ENCODE data around the gene NCF2. TPM values are rescaled to one million over a fixed set of nuclear protein-coding genes. Genes with fewer than 3 reads are reported as not detected.

The NCF2 gene
- total RNA-seq, 1 donor from 2014 or later: 144 TPM

DNA sequence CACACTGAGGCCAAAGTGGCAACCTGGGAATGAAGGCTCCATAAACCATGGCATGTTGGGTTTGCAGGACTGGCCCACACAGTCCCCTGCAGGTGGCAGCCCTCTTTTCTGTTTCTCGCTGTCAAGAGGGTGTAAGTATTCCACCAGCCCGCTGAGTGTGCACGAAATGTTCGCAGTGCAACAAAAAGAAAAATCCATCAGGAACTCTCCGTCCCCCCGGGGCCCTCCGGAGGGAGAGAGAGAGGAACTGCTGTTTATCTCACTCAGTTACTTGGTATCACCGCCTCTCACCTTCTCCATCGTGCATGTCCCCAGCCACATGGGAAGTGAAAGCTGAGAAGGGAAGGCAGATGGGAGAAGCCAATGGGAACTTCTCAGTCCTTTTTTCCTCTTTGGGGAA is 38.3 kb downstream of the NCF2 start:
- peaks cover 92% of the 10 kb centered on the region for H3K36me3 ChIP-seq
- no peak for ATAC-seq
- H3K4me3 ChIP-seq: no peak overlapping the region
- no peaks in the 10 kb centered on the region for H3K9me3 ChIP-seq
- no peak overlapping the region for H3K27ac ChIP-seq
- no peaks in the 10 kb centered on the region for H3K27me3 ChIP-seq
- intact Hi-C loops (cut with DNase I): no loop called here
- no peaks in the 10 kb centered on the region for H3K4me1 ChIP-seq
- TF ChIP-seq, protein P1, sequence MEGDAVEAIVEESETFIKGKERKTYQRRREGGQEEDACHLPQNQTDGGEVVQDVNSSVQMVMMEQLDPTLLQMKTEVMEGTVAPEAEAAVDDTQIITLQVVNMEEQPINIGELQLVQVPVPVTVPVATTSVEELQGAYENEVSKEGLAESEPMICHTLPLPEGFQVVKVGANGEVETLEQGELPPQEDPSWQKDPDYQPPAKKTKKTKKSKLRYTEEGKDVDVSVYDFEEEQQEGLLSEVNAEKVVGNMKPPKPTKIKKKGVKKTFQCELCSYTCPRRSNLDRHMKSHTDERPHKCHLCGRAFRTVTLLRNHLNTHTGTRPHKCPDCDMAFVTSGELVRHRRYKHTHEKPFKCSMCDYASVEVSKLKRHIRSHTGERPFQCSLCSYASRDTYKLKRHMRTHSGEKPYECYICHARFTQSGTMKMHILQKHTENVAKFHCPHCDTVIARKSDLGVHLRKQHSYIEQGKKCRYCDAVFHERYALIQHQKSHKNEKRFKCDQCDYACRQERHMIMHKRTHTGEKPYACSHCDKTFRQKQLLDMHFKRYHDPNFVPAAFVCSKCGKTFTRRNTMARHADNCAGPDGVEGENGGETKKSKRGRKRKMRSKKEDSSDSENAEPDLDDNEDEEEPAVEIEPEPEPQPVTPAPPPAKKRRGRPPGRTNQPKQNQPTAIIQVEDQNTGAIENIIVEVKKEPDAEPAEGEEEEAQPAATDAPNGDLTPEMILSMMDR (IDR thresholded peaks at IDR 0.05): no peak
- no peak for DNase-seq

DNA sequence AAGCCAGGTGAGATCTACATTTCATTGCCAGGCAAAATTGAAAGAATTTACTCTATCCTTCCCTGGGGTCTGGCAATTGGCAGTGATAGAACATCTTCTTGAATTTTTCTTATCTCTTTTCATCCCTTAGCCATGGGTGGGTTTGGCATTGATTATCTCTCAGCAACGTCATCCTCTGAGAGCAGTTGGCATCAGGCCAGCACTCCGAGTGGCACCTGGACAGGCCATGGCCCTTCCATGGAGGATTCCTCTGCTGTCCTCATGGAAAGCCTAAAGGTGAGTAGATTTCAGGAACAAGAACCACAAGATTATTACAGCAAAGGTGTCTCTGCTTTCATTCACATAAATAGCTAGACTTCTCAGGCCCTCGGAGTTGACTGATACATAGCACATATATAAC is 39.3 kb downstream of the NCF2 start:
- DNase-seq: no peak
- H3K27ac ChIP-seq: no peak overlapping the region
- TF ChIP-seq, protein P1 (IDR thresholded peaks at IDR 0.05): no peak
- intact Hi-C loops (cut with DNase I): no loop called here
- H3K4me1 ChIP-seq: no peaks in the 10 kb centered on the region
- peaks cover 96% of the 10 kb centered on the region for H3K36me3 ChIP-seq
- no peaks in the 10 kb centered on the region for H3K27me3 ChIP-seq
- no peaks in the 10 kb centered on the region for H3K9me3 ChIP-seq
- ATAC-seq: no peak
- no peak overlapping the region for H3K4me3 ChIP-seq

DNA sequence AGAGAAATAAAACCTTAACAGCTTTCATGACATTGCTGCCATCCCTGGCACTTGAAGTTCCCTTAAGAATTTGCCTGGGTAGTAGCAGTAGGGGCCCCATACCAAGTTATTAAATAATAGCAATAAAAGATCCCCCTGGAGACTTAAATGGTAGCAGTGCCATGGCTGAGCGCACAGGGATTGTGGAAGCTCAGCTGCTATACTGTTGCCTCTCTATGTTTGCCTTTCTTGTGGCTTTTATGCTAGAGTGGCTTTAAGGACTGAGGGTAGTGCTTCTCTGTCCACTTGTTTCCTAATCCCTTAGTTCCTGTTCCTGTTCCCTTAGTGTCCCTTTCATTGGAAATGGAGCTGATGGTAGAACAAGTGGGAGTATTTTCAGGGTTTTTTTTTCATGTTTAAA is 42.1 kb downstream of the NCF2 start:
- TF ChIP-seq, protein P1 (IDR thresholded peaks at IDR 0.05): no peak
- H3K4me3 ChIP-seq: no peak overlapping the region
- intact Hi-C loops (cut with DNase I): no loop called here
- H3K27me3 ChIP-seq: no peaks in the 10 kb centered on the region
- H3K4me1 ChIP-seq: no peaks in the 10 kb centered on the region
- DNase-seq (no peak), ATAC-seq (peak; percentile 89)
- peaks cover 95% of the 10 kb centered on the region for H3K36me3 ChIP-seq
- no peaks in the 10 kb centered on the region for H3K9me3 ChIP-seq
- H3K27ac ChIP-seq: no peak overlapping the region

DNA sequence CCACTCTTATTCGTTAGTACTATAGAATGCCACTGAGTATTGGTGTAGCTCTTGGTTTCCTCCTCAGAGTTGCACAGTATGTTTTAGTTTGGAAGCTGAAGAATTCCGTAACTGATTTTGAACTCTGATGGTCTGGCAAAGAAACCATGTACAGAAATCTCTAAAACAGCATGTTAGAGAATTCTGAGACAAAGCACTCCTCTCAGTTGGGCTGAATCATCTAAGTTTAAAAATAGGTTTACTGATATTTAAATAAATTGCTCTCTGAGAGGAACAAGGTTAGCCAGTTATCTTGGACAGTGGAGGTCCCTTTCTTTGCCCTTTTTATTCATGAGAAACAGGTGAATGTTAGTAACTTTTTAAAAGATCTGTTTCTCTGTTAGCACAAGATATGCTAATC is 43.8 kb downstream of the NCF2 start:
- ATAC-seq (no peak), DNase-seq (no peak)
- H3K4me3 ChIP-seq: no peak overlapping the region
- no peaks in the 10 kb centered on the region for H3K4me1 ChIP-seq
- H3K9me3 ChIP-seq: no peaks in the 10 kb centered on the region
- H3K27me3 ChIP-seq: no peaks in the 10 kb centered on the region
- TF ChIP-seq, protein P1 (IDR thresholded peaks at IDR 0.05): no peak
- intact Hi-C loops (cut with DNase I): no loop called here
- H3K27ac ChIP-seq: no peak overlapping the region
- peaks cover 93% of the 10 kb centered on the region for H3K36me3 ChIP-seq

DNA sequence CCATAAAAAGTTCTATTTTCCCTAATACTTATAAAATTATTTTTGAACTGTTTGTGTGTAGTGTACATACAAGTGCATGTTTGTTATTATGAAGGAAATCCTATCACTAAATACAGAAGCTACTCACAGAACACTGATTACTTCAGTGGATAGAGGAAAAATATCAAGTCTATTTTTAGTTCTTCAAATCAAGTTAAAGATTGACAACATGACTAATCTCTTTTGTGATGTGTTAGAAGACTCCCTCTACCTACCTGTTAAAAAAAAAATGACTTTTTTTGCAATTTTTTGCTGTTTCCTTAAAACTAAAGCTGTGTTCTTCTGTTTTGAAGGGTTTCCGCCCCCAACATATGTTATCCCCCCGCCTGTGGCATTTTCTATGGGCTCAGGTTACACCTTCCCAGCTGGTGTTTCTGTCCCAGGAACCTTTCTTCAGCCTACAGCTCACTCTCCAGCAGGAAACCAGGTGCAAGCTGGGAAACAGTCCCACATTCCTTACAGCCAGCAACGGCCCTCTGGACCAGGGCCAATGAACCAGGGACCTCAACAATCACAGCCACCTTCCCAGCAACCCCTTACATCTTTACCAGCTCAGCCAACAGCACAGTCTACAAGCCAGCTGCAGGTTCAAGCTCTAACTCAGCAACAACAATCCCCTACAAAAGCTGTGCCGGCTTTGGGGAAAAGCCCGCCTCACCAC is 45.5 kb downstream of the NCF2 start:
- Histone ChIP-seq H3K4me1 (no peaks in the 10 kb centered on the region), H3K9me3 (no peaks in the 10 kb centered on the region), H3K27me3 (no peaks in the 10 kb centered on the region), H3K27ac (no peak overlapping the region), H3K36me3 (peaks cover 93% of the 10 kb centered on the region), H3K4me3 (no peak overlapping the region)
- TF ChIP-seq, protein P1 (IDR thresholded peaks at IDR 0.05): no peak
- intact Hi-C loops (cut with DNase I): no loop called here
- DNase-seq (no peak), ATAC-seq (no peak)

Measured in upper lobe of right lung (tissue), 1 donor.